ENCODE data around the gene MCF2L.
A peak's percentile ranks its signal among the peaks of the same experiment; 100 is the strongest.

MCF2L gene

GRCh38 chr13:112969692-112970338, 801 bp downstream of the MCF2L start:
- peak overlapping the region; percentile 60 for H3K4me3 ChIP-seq (ENCODE audit: low read depth, low read length)
- no peak for DNase-seq (ENCODE audit: low read depth)
- TF ChIP-seq CTCF (IDR thresholded peaks at IDR 0.05; ENCODE audit: low read depth, low read length, missing control alignments): no peak

GRCh38 chr13:112970552-112971287, 1.7 kb downstream of the MCF2L start:
- DNase-seq (ENCODE audit: low read depth): no peak
- TF ChIP-seq CTCF (IDR thresholded peaks at IDR 0.05; ENCODE audit: low read depth, low read length, missing control alignments): no peak
- H3K4me3 ChIP-seq (ENCODE audit: low read depth, low read length): no peak overlapping the region

GRCh38 chr13:112971288-112971643, 2.3 kb downstream of the MCF2L start:
- no peak for DNase-seq (ENCODE audit: low read depth)
- TF ChIP-seq CTCF (IDR thresholded peaks at IDR 0.05; ENCODE audit: low read depth, low read length, missing control alignments): no peak
- no peak overlapping the region for H3K4me3 ChIP-seq (ENCODE audit: low read depth, low read length)

- no peak for TF ChIP-seq CTCF (IDR thresholded peaks at IDR 0.05; ENCODE audit: low read depth, low read length, missing control alignments)
- H3K4me3 ChIP-seq (ENCODE audit: low read depth, low read length): no peak overlapping the region
- DNase-seq (ENCODE audit: low read depth): no peak
Measured at GRCh38 chr13:112972258-112972657, 3.2 kb downstream of the MCF2L start.

- DNase-seq (ENCODE audit: low read depth): no peak
- no peak overlapping the region for H3K4me3 ChIP-seq (ENCODE audit: low read depth, low read length)
- TF ChIP-seq CTCF (IDR thresholded peaks at IDR 0.05; ENCODE audit: low read depth, low read length, missing control alignments): no peak
Measured at GRCh38 chr13:112972867-112973576, 4.0 kb downstream of the MCF2L start.

GRCh38 chr13:112973577-112973951, 4.5 kb downstream of the MCF2L start:
- no peak for TF ChIP-seq CTCF (IDR thresholded peaks at IDR 0.05; ENCODE audit: low read depth, low read length, missing control alignments)
- no peak overlapping the region for H3K4me3 ChIP-seq (ENCODE audit: low read depth, low read length)
- no peak for DNase-seq (ENCODE audit: low read depth)

Data from GM12864 (cell line).